ENCODE measurements around the gene LIN28A.

DNA sequence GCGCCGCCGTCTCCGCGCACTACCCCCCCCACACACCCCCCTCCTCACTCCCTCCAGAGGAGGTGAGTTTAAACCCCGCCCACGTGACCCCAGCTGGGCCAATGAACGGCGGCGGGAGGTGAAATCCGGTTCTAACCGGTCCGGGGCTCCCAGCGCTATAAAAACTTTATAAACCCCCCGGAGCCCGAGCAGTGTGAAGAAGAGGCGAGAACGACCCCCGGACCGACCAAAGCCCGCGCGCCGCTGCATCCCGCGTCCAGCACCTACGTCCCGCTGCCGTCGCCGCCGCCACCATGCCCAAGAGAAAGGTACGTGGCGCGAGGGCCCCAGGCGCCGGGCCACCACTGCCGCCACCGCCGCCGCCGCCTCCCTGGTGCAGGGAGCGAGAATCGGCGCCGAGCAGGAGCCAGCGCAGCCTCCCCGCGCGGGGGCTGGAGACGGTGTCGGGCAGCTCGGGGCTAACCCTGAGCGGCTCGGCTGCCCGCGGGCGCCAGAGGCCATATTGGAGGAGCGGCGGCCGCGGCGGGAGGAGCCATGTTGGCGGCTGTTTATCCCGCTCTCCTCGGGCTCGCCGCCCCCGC, 61.8 kb downstream of the LIN28A start, which contains the start of gene HMGN2:
- TF ChIP-seq L3MBTL2 (conservative IDR thresholded peaks at IDR 0.05) (0 out of 2 replicates have a peak, but pooled peaks have one; percentile 14), SP1 (IDR thresholded peaks at IDR 0.05) (no peak), FOXM1 (IDR thresholded peaks at IDR 0.05; ENCODE audit: borderline replicate concordance) (no peak), LEF1 (IDR thresholded peaks at IDR 0.05; ENCODE audit: borderline replicate concordance) (peak; percentile 62; the same call in 1 of the 2 replicates), ZNF384 (IDR thresholded peaks at IDR 0.05) (no peak), NFRKB (IDR thresholded peaks at IDR 0.05) (peak; percentile 33; the same call in 1 of the 2 replicates), BHLHE40 (IDR thresholded peaks at IDR 0.05; ENCODE audit: borderline replicate concordance) (no peak), HDGF (IDR thresholded peaks at IDR 0.05; ENCODE audit: borderline replicate concordance) (no peak), ARNT (IDR thresholded peaks at IDR 0.05) (no peak), ELF4 (IDR thresholded peaks at IDR 0.05) (peak; percentile 33; the same call in 1 of the 2 replicates), SUZ12 (IDR thresholded peaks at IDR 0.05) (no peak)
- TF ChIP-seq, protein P1, sequence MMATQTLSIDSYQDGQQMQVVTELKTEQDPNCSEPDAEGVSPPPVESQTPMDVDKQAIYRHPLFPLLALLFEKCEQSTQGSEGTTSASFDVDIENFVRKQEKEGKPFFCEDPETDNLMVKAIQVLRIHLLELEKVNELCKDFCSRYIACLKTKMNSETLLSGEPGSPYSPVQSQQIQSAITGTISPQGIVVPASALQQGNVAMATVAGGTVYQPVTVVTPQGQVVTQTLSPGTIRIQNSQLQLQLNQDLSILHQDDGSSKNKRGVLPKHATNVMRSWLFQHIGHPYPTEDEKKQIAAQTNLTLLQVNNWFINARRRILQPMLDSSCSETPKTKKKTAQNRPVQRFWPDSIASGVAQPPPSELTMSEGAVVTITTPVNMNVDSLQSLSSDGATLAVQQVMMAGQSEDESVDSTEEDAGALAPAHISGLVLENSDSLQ (IDR thresholded peaks at IDR 0.05), result no peak
